ENCODE results near the gene GNG5.
"Not testable (repeated sequence)": the region's sequence is repeated elsewhere in the genome, so short reads cannot be mapped to it uniquely, and the experiment has no call there.

Gene GNG5

DNA sequence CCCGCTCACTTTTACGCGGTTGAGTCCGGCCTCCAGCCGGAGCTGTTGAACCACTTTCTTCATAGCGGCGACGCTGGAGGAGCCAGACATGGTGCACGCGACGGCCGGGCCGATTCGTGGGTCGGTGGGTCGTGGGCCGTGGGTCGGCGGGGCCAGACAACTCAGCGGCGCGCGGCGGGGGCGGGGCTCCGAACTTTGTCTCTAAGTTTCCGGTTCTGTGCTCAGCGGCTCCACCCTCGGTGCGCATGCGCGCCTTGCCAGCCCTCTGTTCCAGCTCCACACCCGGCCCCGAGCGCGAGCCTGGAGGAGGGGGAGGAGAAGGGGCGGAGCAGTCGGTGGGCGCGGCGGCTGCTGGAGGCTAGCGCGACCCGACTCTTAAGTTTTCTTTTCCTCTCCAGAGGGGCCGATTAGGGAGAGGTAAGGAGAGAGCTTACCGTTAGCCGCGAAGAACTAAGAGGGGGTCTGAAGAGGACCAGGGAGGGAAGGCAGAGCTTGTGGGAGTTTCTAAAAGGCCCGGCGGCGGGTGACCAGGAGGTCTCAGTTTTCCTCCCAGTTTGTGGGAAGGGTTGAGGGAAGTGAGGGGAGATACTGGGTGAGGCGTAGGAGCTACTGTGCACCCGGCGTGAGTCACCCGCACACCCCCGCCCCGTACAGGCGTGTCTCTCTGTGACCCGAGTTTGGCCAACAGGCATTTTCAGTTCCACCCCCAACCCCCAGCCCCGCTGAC is at the start of gene GNG5, which contains the start of gene SPATA1:
Gene GNG5, minus strand, starts transcription at position 580 of the 727 bp plus-strand sequence. Its CDS starts 490 bp downstream, at position 90.
Gene SPATA1, plus strand, starts transcription at position 385 of the 727 bp plus-strand sequence. CDS start 9,974 bp downstream, outside the sequence.
- peak; percentile 96 to 97 for DNase-seq (ENCODE audit: low read depth in 2 of 2)

- no peak for DNase-seq (ENCODE audit: low read depth in 2 of 2)
Measured at GRCh38 chr1:84550826-84551225, 44.4 kb upstream of the GNG5 start.

GRCh38 chr1:84541679-84542078 is 35.3 kb upstream of the GNG5 start:
- no peak for DNase-seq (ENCODE audit: low read depth in 2 of 2)

GRCh38 chr1:84540759-84541158 is 34.4 kb upstream of the GNG5 start:
- DNase-seq (ENCODE audit: low read depth in 2 of 2): no peak

- DNase-seq (ENCODE audit: low read depth in 2 of 2): no peak
Measured at GRCh38 chr1:84539972-84540371, 33.6 kb upstream of the GNG5 start.

DNA sequence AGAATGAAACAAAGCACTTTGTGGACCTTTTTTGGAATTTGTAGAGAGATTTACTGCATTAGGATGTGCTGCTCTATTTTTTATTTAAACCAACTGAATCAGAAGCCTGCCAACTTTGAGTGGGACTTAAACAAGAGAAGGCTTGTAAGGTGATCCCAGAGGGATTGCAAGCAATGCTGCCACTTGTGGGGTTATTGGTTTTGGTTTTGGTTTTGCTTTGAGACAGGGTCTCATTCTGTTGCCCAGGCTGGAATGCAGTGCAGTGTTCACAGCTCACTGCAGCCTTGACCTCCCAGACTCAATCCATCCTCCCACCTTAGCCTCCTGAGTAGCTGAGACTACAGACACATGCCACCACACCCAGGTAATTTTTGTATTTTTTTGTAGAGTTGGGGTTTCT is 32.2 kb upstream of the GNG5 start:
- no peak for DNase-seq (ENCODE audit: low read depth in 2 of 2)

DNA sequence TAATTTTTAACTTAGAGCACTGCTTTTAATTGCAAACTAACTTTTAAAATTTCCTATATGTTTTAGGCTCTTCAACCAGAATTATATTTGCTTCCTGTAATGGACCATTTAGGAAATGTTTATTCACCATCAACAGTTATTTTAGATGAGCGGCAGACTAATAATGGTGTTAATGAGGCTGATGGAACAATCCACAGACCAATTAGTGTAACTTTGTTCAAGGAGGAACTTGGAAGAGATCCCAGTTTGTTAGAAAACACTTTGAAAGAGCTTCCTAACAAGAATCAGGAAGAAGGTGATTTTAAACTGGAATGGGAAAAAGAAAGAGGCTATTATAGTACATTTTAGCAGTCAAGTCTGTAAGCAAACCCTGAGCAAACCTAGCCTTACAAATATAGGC is 19.4 kb upstream of the GNG5 start:
- no peak for DNase-seq (ENCODE audit: low read depth in 2 of 2)

GRCh38 chr1:84524590-84524989 is 18.2 kb upstream of the GNG5 start:
- DNase-seq (ENCODE audit: low read depth in 2 of 2): no peak

- DNase-seq (ENCODE audit: low read depth in 2 of 2): no peak
Measured at GRCh38 chr1:84510668-84511067, 4.3 kb upstream of the GNG5 start.

- DNase-seq (ENCODE audit: low read depth in 2 of 2): no peak
Measured at GRCh38 chr1:84510165-84510564, 3.8 kb upstream of the GNG5 start.

DNA sequence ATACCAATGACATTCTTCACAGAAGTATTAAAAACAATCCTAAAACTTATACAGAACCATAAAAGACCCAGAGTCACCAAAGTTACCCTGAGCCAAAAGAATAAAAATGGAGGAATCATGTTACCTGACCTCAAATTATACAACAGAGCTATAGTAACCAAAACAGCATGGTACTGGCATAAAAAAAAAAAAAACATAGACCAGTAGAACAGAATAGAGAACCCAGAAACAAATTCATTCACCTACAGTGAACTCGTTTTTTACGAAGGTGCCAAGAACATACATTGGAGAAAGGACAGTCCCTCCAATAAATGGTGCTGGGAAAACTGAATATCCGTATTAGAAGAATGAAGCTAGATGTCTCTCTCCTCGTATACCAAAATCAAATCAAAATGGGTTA is 2.6 kb upstream of the GNG5 start:
- DNase-seq (ENCODE audit: low read depth in 2 of 2): no peak

- DNase-seq (ENCODE audit: low read depth in 2 of 2): no peak
Measured at GRCh38 chr1:84508510-84508909, 2.1 kb upstream of the GNG5 start.

DNA sequence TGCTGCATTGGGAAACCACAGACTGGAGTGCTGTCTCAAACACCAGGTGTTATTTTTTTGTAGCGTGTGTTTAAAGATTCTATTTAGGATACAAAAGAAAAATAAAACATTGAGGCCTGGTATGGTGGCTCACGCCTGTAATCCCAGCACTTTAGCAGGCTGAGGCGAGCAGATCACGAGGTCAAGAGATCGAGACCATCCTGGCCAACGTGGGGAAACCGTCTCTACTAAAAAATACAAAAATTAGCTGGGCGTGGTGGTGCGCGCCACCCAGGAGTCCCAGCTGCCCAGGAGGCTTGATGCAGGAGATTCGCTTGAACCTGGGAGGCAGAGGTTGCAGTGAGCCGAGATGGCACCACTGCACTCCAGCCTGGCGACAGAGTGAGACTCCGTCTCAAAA is 1.5 kb upstream of the GNG5 start:
- DNase-seq (ENCODE audit: low read depth in 2 of 2): not testable (repeated sequence)

- no peak for DNase-seq (ENCODE audit: low read depth in 2 of 2)
Measured at GRCh38 chr1:84506729-84507453, 510 bp upstream of the GNG5 start.

DNA sequence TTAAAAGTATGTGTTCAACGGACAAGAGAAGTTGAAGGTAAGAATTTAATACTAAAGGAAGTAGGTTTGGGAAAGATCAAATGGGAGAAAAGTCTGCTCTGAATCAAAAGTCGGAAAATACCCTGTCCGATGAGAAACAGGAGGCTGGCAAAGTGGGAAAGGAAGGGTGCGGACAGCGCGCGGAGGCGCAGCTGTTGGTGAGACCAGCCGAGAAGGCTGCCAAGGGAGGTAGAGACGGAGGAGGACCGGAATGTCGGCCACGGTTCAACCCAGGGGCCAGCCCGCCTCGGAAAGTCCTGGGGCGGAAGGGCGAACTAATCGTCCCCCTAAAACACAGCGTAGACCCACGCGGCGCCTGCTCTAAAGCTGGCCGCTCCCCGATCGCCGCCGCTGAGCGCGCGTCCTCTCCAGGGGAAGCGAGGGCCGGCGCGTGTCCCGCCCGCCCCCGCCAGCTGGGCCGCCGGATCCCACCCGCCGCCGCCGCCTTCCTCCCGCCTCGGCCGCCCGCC is 834 bp downstream of the GNG5 start:
- no peak for DNase-seq (ENCODE audit: low read depth in 2 of 2)

GRCh38 chr1:84504580-84505492 is 1.5 kb downstream of the GNG5 start:
- DNase-seq (ENCODE audit: low read depth in 2 of 2): no peak

DNA sequence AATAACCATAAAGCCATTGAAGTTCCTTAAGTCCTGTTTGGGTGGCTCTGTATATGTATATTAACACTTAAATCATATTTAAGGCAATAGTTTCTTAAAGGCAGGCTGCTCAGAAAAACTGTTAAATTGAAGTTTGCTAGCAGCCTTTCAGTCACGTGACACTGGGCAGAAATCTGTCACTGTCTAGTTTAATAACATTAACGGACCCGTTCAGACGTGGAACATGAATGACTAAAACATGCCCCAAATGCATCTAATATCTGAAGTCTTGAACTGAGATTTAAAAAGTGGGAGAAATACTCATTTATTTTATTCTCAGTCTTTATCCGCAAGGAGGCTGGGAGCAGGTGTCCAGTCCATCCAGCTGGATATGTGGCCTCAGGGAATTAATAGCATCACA is 3.5 kb downstream of the GNG5 start:
- no peak for DNase-seq (ENCODE audit: low read depth in 2 of 2)

GRCh38 chr1:84497631-84498275 is 8.6 kb downstream of the GNG5 start:
- no peak for DNase-seq (ENCODE audit: low read depth in 2 of 2)

- DNase-seq (ENCODE audit: low read depth in 2 of 2): no peak
Measured at GRCh38 chr1:84496498-84496897, 9.9 kb downstream of the GNG5 start.

DNA sequence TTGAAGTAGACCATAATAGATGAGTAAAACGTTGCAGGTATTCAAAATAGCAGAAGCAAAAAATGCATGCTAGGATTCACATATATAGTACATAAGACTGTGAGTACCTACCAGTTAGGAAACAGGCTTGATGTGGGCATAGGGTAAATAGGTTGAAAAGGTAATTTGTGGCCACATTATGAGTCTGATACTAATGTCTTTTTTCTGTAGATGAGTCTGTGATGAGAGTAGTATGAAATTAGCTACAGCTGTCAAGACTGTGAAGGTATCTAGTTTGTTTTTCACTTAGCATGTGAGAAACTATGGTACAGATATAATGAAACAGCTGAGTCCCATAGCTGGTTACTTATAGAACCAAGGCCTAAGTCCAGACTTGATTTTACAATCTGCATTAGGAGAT is 12.6 kb downstream of the GNG5 start:
- no peak for DNase-seq (ENCODE audit: low read depth in 2 of 2)

GRCh38 chr1:84492726-84493125 is 13.7 kb downstream of the GNG5 start:
- DNase-seq (ENCODE audit: low read depth in 2 of 2): no peak

All from stimulated activated CD8-positive, alpha-beta memory T cell treated with anti-CD3 and anti-CD28 coated beads, Interleukin-15, amount 100 ng/mL, for 48 hours (primary cell).